Measurements from ENCODE around the gene PRCC.
"Not testable (repeated sequence)": the region's sequence is repeated elsewhere in the genome, so short reads cannot be mapped to it uniquely, and the experiment has no call there.

The PRCC gene

DNA sequence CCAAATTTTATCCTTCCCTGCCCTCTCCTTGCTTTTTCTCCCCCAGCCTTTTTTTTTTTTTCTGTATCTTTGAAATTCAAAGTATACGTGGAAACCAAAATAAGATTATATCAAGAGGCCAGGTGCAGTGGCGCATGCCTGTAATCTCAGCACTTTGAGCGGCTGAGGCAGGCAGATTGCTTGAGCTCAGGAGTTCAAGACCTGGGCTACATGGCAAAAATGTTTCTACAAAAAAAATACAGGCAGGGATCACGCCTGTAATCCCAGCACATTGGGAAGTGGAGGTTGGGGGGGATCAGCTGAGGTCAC, 6.6 kb upstream of the PRCC start:
- no peak for DNase-seq (ENCODE audit: low spot score)

- not testable (repeated sequence) for DNase-seq (ENCODE audit: low spot score)
Measured at GRCh38 chr1:156765136-156765535, 2.2 kb upstream of the PRCC start.

DNA sequence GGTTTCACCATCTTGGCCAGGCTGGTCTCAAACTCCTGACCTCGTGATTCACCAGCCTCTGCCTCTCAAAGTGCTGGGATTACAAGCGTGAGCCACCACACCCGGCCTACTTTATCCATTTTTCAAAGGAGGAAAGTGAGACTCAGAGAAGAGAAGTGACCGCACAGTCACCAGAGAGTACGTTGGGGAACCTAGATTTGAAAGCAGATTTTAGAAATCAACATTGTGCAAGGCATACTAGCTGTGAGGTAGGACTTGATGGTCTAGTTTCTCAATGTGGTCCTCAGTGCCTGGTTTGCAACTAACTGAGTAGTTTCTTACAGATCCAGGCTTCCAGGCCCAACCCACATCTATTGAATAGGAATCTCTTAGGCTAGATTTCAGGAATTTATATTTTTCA, 1.7 kb upstream of the PRCC start:
- DNase-seq (ENCODE audit: low spot score): no peak

GRCh38 chr1:156766298-156767100, 836 bp upstream of the PRCC start:
- no peak for DNase-seq (ENCODE audit: low spot score)

- DNase-seq (ENCODE audit: low spot score): no peak
Measured at GRCh38 chr1:156767879-156768604, 707 bp downstream of the PRCC start.

DNA sequence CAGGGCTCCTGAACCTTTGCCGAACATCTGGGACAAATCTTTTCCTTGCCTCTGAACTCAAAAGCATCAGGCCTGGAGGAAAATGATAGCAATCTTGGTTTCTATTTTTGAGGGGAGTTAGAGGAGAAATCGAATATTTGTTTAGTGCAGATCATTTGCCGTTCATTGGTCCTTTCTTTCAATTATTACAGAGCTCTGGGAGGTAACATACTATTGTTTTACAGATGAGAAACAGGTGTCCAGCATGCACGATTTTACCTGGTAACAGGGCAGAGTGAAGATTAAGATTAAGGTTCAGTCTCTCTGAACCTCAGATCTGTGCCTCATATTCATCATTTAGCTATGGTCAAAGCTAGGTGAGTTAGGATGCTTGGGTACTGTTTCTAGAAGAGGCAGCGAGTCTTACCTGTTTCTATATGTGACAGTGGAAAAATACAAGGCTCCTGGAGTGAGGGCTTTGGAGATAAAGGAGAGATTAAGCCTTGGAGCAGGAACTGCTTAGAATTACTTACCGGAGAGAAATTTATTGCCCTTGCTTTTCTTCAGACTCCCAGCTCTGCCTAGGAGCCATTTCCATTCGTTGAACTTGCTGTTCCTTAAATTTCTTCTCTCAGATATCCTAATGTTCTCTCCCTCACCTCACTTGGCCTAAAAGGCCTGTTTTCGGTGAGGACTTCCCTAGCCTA, 1.4 kb downstream of the PRCC start:
- DNase-seq (ENCODE audit: low spot score): no peak

DNA sequence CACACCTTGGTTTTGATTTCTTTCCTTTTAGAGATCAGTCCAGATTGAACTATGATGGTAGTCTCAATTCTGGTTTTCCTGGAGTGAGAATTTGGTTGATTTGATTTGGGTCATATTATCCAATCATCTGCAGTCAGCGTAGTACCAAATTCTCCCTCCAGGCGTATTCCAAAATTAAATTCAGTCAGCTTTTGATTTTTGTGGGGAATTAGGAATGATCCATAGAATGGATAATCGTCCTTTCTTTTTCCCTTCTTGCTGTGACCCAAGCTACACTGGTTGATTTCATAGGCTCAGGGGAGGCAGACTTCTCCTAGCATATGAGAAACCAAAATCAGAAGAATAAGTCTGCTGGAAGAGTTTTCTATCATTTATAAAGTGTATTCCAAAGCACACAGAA, 4.9 kb downstream of the PRCC start:
- DNase-seq (ENCODE audit: low spot score): no peak

DNA sequence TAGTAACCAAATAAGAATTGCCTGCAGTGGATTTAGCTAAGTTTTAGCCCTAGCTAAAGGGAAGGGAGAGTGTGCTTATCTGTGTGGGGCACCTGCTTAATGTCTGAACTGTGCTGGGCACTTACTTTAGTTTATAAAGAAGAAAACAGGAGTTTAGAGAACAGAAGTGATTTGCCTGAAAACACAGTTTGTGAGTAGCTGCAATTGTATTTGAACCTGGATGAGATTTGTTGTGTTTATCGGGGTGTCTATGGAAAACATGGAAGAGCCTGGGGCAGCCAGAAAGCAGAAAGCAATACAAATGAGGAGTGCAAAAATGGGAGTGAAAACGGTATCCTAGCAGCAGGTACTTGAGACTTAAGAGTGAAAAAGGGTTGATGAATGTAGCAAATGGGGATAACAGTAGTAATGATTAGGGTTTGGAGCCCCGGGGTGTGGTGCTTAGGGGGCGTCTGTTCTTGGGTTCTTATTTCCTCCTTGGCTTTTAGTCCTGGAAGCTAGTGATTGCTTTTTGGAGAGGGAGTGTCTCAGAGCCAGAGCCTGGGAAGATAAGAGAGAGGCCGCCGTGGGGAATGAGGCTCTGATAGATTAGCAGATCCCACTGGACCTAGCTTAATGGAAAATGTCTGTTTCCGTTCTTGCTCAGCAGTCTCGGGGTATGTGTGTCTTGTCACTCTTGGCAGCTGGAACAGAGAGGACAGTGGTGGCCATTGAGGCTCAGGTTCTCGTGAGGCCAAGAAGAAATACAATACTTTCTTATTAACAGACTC, 5.6 kb downstream of the PRCC start:
- no peak for DNase-seq (ENCODE audit: low spot score)

DNA sequence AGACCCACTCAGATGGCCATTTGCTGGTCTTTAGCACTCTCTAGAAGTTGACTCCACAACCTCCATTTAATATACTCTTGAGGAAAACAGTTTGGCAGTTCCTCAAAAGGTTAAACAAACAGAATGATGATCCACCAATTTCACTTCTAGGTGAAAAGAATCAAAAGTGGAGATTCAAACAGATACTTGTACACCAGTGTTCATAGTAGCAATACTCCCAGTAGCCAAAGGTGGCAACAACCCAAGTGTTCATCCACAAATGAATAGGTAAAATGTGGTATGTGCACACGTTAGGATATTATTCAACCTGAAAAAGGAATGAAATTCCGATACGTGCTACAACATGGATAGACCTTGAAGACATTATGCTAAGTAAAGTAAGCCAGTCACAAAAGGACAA, 6.3 kb downstream of the PRCC start:
- no peak for DNase-seq (ENCODE audit: low spot score)

DNA sequence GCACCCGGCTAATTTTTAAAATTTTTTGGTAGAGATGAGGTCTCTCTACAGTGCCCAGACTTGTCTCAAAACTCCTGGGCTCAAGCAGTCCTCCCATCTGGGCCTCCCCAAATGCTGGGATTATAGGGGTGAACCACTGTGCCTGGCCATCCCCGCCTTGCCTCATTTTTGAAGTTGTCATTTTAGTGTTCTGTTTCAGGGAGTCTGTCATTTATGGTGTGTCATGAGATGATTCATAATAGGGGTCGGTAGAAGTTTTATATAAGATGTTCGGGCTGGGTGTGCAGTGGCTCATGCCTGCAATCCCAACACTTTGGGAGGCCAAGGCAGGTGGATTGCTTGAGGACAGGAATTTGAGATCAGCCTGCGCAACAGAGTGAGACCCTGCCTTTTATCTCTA, 8.5 kb downstream of the PRCC start:
- no peak for DNase-seq (ENCODE audit: low spot score)

- no peak for DNase-seq (ENCODE audit: low spot score)
Measured at GRCh38 chr1:156776942-156777341, 9.6 kb downstream of the PRCC start.

- DNase-seq (ENCODE audit: low spot score): no peak
Measured at GRCh38 chr1:156777573-156777972, 10.2 kb downstream of the PRCC start.

- DNase-seq (ENCODE audit: low spot score): peak; percentile 60
Measured at GRCh38 chr1:156781585-156782186, 14.4 kb downstream of the PRCC start.

GRCh38 chr1:156785458-156785857, 18.1 kb downstream of the PRCC start:
- DNase-seq (ENCODE audit: low spot score): no peak

- no peak for DNase-seq (ENCODE audit: low spot score)
Measured at GRCh38 chr1:156786640-156787039, 19.3 kb downstream of the PRCC start.

DNA sequence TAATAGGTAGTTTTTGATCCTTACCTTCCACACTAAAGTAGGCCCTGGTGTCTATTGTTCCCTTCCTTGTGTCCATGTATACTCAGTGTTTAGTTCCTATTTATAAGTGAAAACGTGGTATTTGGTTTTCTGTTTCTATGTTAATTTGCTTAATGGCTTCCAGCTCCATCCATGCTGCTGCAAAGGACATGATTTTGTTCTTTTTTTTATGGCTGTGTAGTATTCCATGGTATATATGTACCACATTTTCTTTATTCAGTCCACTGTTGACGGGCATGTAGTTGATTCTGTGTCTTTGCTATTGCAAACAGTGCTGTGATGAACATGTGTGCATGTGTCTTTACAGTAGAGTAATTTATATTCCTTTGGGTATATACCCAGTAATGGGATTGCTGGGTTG, 20.8 kb downstream of the PRCC start:
- no peak for DNase-seq (ENCODE audit: low spot score)

DNA sequence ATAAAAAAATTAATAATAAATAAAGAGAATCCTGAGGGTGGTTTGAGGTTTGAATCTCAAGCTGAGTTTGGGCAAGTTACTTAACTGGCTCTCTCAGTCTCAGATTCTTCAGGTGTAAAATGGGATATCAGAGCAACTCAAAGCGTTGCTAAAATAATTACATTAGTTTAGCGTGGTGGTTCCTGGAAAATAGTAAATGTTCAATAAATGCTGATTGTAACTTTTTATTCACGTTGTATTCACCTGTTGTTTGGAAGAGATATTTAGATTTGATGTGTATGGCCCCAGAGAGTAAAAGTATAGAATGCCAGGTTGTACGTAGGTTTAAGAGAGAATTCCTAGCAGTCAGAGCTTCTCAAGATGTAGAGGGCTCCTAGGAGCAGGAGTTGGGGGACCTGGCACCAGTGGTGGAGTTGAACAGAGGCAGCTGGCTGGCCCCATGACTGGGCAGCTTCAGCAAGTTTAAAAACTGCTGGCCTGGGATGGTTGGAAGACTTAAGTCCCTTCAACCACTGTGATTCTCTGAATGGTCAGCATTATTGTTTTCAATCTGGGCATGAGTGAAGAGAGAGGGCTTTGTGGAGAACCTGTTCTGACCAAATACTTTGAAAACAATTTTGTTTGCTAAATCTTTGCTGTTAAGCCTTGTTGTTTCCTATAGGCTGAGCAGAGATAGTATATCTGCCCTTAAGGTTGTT, 22.4 kb downstream of the PRCC start:
- no peak for DNase-seq (ENCODE audit: low spot score)

DNA sequence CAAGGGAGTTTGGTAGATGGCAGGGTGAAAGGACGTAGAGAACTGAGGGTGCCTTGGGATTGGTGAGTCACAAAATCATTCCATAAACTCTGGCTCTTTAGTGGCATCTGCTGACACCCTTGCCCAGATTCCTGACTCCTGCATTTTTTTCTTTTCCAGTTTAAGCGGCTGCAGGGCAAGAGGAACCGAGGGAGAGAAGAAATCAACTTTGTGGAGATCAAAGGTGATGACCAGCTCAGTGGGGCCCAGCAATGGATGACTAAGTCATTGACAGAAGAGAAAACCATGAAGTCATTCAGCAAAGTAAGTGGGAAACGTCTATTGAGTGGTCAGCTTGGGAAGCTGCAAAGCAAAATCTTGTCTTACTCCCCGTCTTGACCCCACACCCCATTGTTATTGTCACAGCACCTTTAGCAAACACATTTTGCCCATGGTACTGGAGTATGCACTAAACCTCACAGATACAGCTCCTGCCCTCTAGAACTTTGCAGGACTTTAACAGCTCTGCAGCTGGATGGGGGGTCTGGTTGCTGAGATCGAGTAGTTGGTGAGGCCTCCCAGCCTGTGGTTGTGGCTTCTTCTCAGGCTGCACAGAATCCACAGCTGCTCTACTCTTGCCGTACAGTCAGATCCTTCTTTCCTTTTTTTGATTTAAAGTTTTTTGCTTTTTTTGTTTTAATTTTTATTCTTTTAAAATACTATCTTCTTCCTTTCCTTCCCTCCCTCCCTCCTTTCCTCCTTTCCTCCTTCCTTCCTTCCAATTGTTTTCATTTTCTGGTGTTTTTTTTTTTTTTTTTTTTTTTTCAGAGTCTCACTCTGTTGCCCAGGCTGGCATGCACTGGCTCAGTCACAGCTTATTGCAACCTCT, 27.4 kb downstream of the PRCC start:
- no peak for DNase-seq (ENCODE audit: low spot score)

- DNase-seq (ENCODE audit: low spot score): no peak
Measured at GRCh38 chr1:156795374-156795733, 28.0 kb downstream of the PRCC start.

- DNase-seq (ENCODE audit: low spot score): no peak
Measured at GRCh38 chr1:156795787-156796186, 28.5 kb downstream of the PRCC start.

Measured in AG08395 (cell line).